GM12878 (cell line): ENCODE measurements around the gene ZNF43. TPM values are rescaled to one million over a fixed set of nuclear protein-coding genes. Genes with fewer than 3 reads are reported as not detected.

ENCODE experiments used
- ATAC-seq: fragments of 200-7000 bp; cut with Tn5 transposase; 3 replicates; pipeline ENCODE4 v1.9.1; 2020; ENCODE audit warnings: mild to moderate bottlenecking, moderate library complexity
- BruUV-seq: library from RNA; stranded (reverse); fragments of 400-500 nt; replicated peaks from 2 replicates; lab custom pipeline; 2021; lab: Mats Ljungman, UMichigan
- CTCF ChIA-PET: fragments of 300-600 bp; sonication (Branson Sonifier 250); formaldehyde crosslinking; extraction: SDS; loops from one replicate; lab custom pipeline; 2021; ENCODE audit warnings: inconsistent platforms; lab: Yijun Ruan, JAX
- POLR2A ChIA-PET: fragments of 350-600 bp; formaldehyde crosslinking; extraction: SDS; loops from one replicate; lab custom pipeline; 2021; ENCODE audit warnings: inconsistent platforms; lab: Charles Lee
- RAD21 ChIA-PET: fragments of 300-600 bp; sonication (Branson Sonifier 250); formaldehyde crosslinking; loops from one replicate; lab custom pipeline; 2023; ENCODE audit warnings: antibody characterized with exemption; ENCODE audit not compliant: unreplicated experiment; lab: Charles Lee
- SMC1A ChIA-PET: fragments of 300-600 bp; sonication (Branson Sonifier 250); formaldehyde crosslinking; loops from one replicate; lab custom pipeline; 2023; ENCODE audit not compliant: unreplicated experiment, uncharacterized antibody; lab: Charles Lee
- DNase-seq: peaks from one replicate; pipeline ENCODE4 v3.0.0-alpha.2; 2011; ENCODE audit warnings: low read depth, low spot score
- FAIRE-seq: peaks from 3 replicates; lab custom pipeline; 2011; peaks lifted over from hg19 to GRCh38; lab: Jason Lieb, UNC
- H2AFZ ChIP-seq: 2 replicates; pipeline ENCODE4 v1.6.0; 2011; ENCODE audit warnings: low read depth, low read length, control low read depth; ENCODE audit not compliant: control insufficient read depth
- H3K27ac ChIP-seq: 2 replicates; pipeline ENCODE4 v1.5.1; 2011; ENCODE audit warnings: control low read depth; ENCODE audit not compliant: control insufficient read depth, insufficient read depth
- H3K27me3 ChIP-seq, 2 experiments: replicated peaks in 1 of 2; 2 replicates each; pipeline versions ENCODE4 v1.6.0 to v1.6.1; 2011; ENCODE audit warnings: low read length in 1 of 2; ENCODE audit not compliant: control insufficient read depth in 2 of 2, insufficient read depth in 2 of 2
- H3K36me3 ChIP-seq, 2 experiments: 2 replicates each; pipeline ENCODE4 v1.5.1; 2011; ENCODE audit warnings: low read length in 1 of 2; ENCODE audit not compliant: control insufficient read depth in 2 of 2, insufficient read depth in 2 of 2
- H3K4me1 ChIP-seq: 2 replicates; pipeline ENCODE4 v1.6.1; 2011; ENCODE audit warnings: mild to moderate bottlenecking, low read length, moderate library complexity, mixed read lengths; ENCODE audit not compliant: control insufficient read depth, insufficient read depth
- H3K4me2 ChIP-seq: 2 replicates; pipeline ENCODE4 v1.6.0; 2011; ENCODE audit warnings: control low read depth; ENCODE audit not compliant: control insufficient read depth, insufficient read depth
- H3K4me3 ChIP-seq: fragments of 200-600 bp; sonication (generic); 2 replicates; pipeline ENCODE4 v1.5.1; 2016
- H3K79me2 ChIP-seq: 2 replicates; pipeline ENCODE4 v1.6.0; 2011; ENCODE audit warnings: low read length; ENCODE audit not compliant: control insufficient read depth, insufficient read depth
- H3K9ac ChIP-seq: 2 replicates; pipeline ENCODE4 v1.8.0; 2011; ENCODE audit warnings: low read length, control low read depth, mixed read lengths; ENCODE audit not compliant: control insufficient read depth, insufficient read depth
- H3K9me3 ChIP-seq: replicated peaks from 3 replicates; pipeline ENCODE4 v1.5.1; 2011; ENCODE audit warnings: mild to moderate bottlenecking, low read length; ENCODE audit not compliant: control insufficient read depth, insufficient read depth
- H4K20me1 ChIP-seq: 2 replicates; pipeline ENCODE4 v1.6.0; 2011; ENCODE audit not compliant: control insufficient read depth, insufficient read depth
- CREB1 ChIP-seq: IDR thresholded peaks from 2 replicates; pipeline ENCODE4 v1.6.1; 2012; ENCODE audit warnings: low read depth, mild to moderate bottlenecking, inconsistent platforms
- DPF2 ChIP-seq: fragments of 450-650 bp; IDR thresholded peaks from 2 replicates; pipeline ENCODE4 v1.6.1; 2017; ENCODE audit warnings: mild to moderate bottlenecking
- SMC3 ChIP-seq: IDR thresholded peaks from 2 replicates; pipeline ENCODE4 v1.6.1; 2011; ENCODE audit warnings: low read length, improper control_type of control experiment, borderline replicate concordance
- TCF3 ChIP-seq: IDR thresholded peaks from 2 replicates; pipeline ENCODE4 v1.6.1; 2012; ENCODE audit warnings: low read depth, mild to moderate bottlenecking, low read length, borderline replicate concordance; ENCODE audit not compliant: insufficient read depth
- ZNF687 ChIP-seq: fragments of 450-650 bp; IDR thresholded peaks from 2 replicates; pipeline ENCODE4 v1.6.1; 2017; ENCODE audit warnings: mild to moderate bottlenecking, moderate library complexity
- WGBS: methylation state at CpG from one replicate; pipeline ENCODE4 v1.1.6; 2016; ENCODE audit warnings: low lambda C conversion rate; ENCODE audit not compliant: insufficient replicate concordance, insufficient coverage; ENCODE audit errors: missing lambda C conversion rate; 5-methylcytosine and 5-hydroxymethylcytosine counted together
- in situ Hi-C: fragments of 300-500 bp; cut with MboI; formaldehyde crosslinking; loops from 9 replicates; pipeline ENCODE4 v1.14.3; 2018; ENCODE audit warnings: mixed read lengths
- intact Hi-C: fragments of 100-400 bp; cut with micrococcal nuclease; formaldehyde crosslinking; loops from one replicate; pipeline ENCODE4 v1.14.2; 2022; ENCODE audit not compliant: unreplicated experiment
- polyA plus RNA-seq, 11 experiments: library from polyadenylated mRNA; depleted of rRNA in 4 of 11; unstranded in 6 of 11; stranded (reverse) in 5 of 11; fragments of >200 nt; fragmentation: Nextera tagmentation in 4 of 11; fragmentation: Illumina TruSeq in 1 of 11; extraction: Ambion mirVana in 4 of 11; extraction: Trizol in 1 of 11; gene quantifications; 1 replicate in 1 of 11; 2 replicates in 10 of 11; pipeline versions ENCODE4 v1.2.1 to v1.2.3, GENCODE V29; 2011 to 2016; ENCODE audit warnings: inconsistent platforms in 2 of 11, missing spikeins in 2 of 11, low read depth in 1 of 11
- total RNA-seq, 4 experiments: library from RNA; depleted of rRNA in 3 of 4; stranded (reverse); fragments of >200 nt in 3 of 4; fragmentation: Illumina TruSeq in 1 of 4; extraction: Trizol in 1 of 4; gene quantifications; 2 replicates each; pipeline versions ENCODE4 v1.2.1 to v1.2.3, GENCODE V29; 2013 to 2021

The ZNF43 gene
- total and polyA plus RNA-seq, 10 of the 15 experiments (the other 5 are each of a cell fraction or from before 2014, with no cell fraction given) = 0.07 to 1.0 (median 0.38) TPM

GRCh38 chr19:21878646-21879045, 42.7 kb upstream of the ZNF43 start:
- TF ChIP-seq TCF3 = no peak
- TF ChIP-seq DPF2 = no peak
- TF ChIP-seq CREB1 = no peak
- TF ChIP-seq ZNF687 = no peak
- TF ChIP-seq SMC3 = no peak
- BruUV-seq = no TSS peak
- Histone ChIP-seq H3K79me2 (no peaks in the 10 kb centered on the region), H3K4me1 (no peaks in the 10 kb centered on the region), H3K9ac (no peak overlapping the region), H3K27ac (no peak overlapping the region), H3K9me3 (no peaks in the 10 kb centered on the region; the same call in 2 of the 3 replicates), H3K27me3 (no peaks in the 10 kb centered on the region), H4K20me1 (no peaks in the 10 kb centered on the region), H3K36me3 (no peaks in the 10 kb centered on the region), H2AFZ (no peak overlapping the region), H3K4me3 (no peak overlapping the region), H3K4me2 (no peak overlapping the region)
- ChIA-PET SMC1A (no interaction called here), RAD21 (no interaction called here), POLR2A (no interaction called here), CTCF (no interaction called here)
- 23% methylated on average over 4 of the region's 4 CpGs for WGBS
- FAIRE-seq (no peak), ATAC-seq (no peak), DNase-seq (no peak)
- in situ Hi-C loops (no loop called here), intact Hi-C loops (no loop called here)
